Smooth muscle cell (in vitro differentiated cells): Measurements from ENCODE around the gene RSPH9. TPM values are rescaled to one million over a fixed set of nuclear protein-coding genes. Genes with fewer than 3 reads are reported as not detected.

Experiments
- DNase-seq: peaks from one replicate; lab custom pipeline; 2025; ENCODE audit not compliant: unreplicated experiment; lab: John Stamatoyannopoulos, UW
- H2AFZ ChIP-seq: fragments of 200-600 bp; sonication (generic); 2 replicates; pipeline ENCODE4 v1.6.0; 2016; ENCODE audit warnings: antibody characterized with exemption, low read depth, mild to moderate bottlenecking
- H3F3A ChIP-seq: fragments of 200-600 bp; sonication (generic); 2 replicates; pipeline ENCODE4 v1.6.0; 2017; ENCODE audit warnings: antibody characterized with exemption, low read depth
- H3K27ac ChIP-seq: fragments of 200-600 bp; sonication (generic); 2 replicates; pipeline ENCODE4 v1.5.1; 2016; ENCODE audit warnings: low read depth, mild to moderate bottlenecking
- H3K27me3 ChIP-seq: fragments of 200-600 bp; sonication (generic); 2 replicates; pipeline ENCODE4 v1.6.1; 2016; ENCODE audit warnings: low read depth, mild to moderate bottlenecking
- H3K36me3 ChIP-seq: fragments of 200-600 bp; sonication (generic); 2 replicates; pipeline ENCODE4 v1.5.1; 2016; ENCODE audit warnings: low read depth
- H3K4me1 ChIP-seq: fragments of 200-600 bp; sonication (generic); 2 replicates; pipeline ENCODE4 v1.5.1; 2016; ENCODE audit warnings: low read depth
- H3K4me2 ChIP-seq: fragments of 200-600 bp; sonication (generic); 2 replicates; pipeline ENCODE4 v1.6.0; 2016; ENCODE audit warnings: mild to moderate bottlenecking
- H3K4me3 ChIP-seq: fragments of 200-600 bp; sonication (generic); 2 replicates; pipeline ENCODE4 v1.5.1; 2016; ENCODE audit warnings: mild to moderate bottlenecking
- H3K79me2 ChIP-seq: fragments of 200-600 bp; sonication (generic); 2 replicates; pipeline ENCODE4 v1.6.0; 2016; ENCODE audit warnings: low read depth, mild to moderate bottlenecking
- H3K9ac ChIP-seq: fragments of 200-600 bp; sonication (generic); 2 replicates; pipeline ENCODE4 v1.6.0; 2016; ENCODE audit warnings: low read depth
- H3K9me3 ChIP-seq: fragments of 200-600 bp; sonication (generic); replicated peaks from 2 replicates; pipeline ENCODE4 v1.5.1; 2016; ENCODE audit warnings: low read depth
- H4K20me1 ChIP-seq: fragments of 200-600 bp; sonication (generic); 2 replicates; pipeline ENCODE4 v1.6.0; 2016; ENCODE audit warnings: low read depth
- CTCF ChIP-seq: fragments of 200-600 bp; sonication (generic); IDR thresholded peaks from 2 replicates; pipeline ENCODE4 v1.5.1; 2017; ENCODE audit warnings: borderline replicate concordance, mild to moderate bottlenecking, antibody characterized with exemption; ENCODE audit not compliant: insufficient read depth, poor library complexity, severe bottlenecking
- WGBS: methylation state at CpG from one replicate; pipeline ENCODE4 v1.1.7; 2016; ENCODE audit warnings: low lambda C conversion rate; 5-methylcytosine and 5-hydroxymethylcytosine counted together
- polyA plus RNA-seq: library from polyadenylated mRNA; unstranded; fragments of >200 nt; fragmentation: Nextera tagmentation; extraction: Ambion mirVana; gene quantifications from 2 replicates; pipeline ENCODE4 v1.2.1, GENCODE V29; 2016
- total RNA-seq: library from RNA; depleted of rRNA; stranded (reverse); fragments of >200 nt; gene quantifications from 2 replicates; pipeline ENCODE4 v1.2.3, GENCODE V29; 2014

The RSPH9 gene
- total and polyA plus RNA-seq, 2 experiments from 2014 or later = 1.9 to 2.5 TPM

GRCh38 chr6:43687079-43687436, 42.2 kb downstream of the RSPH9 start:
- peak overlapping the region; percentile 86 for H3K4me3 ChIP-seq
- H3K4me1 ChIP-seq = peaks cover 13% of the 10 kb centered on the region
- no peaks in the 10 kb centered on the region for H3K27me3 ChIP-seq
- TF ChIP-seq CTCF = no peak
- no peaks in the 10 kb centered on the region for H3F3A ChIP-seq
- WGBS = 7% methylated on average over 10 of the region's 10 CpGs
- H3K79me2 ChIP-seq = peaks cover 54% of the 10 kb centered on the region
- H3K9me3 ChIP-seq = no peaks in the 10 kb centered on the region
- peaks cover 40% of the 10 kb centered on the region for H4K20me1 ChIP-seq
- H3K9ac ChIP-seq = peak overlapping the region; percentile 87
- no peaks in the 10 kb centered on the region for H3K36me3 ChIP-seq
- peak overlapping the region; percentile 93 for H3K4me2 ChIP-seq
- peak overlapping the region; percentile 79 for H3K27ac ChIP-seq
- no peak for DNase-seq
- H2AFZ ChIP-seq = peak overlapping the region; percentile 65

GRCh38 chr6:43687437-43688347, 42.9 kb downstream of the RSPH9 start, which contains the start of gene MRPS18A:
TSS of gene MRPS18A (minus strand) at chr6:43687791. CDS start at chr6:43687779, 12 bp downstream.
- peak within 1 kb of the TSS; percentile 79 for H3K27ac ChIP-seq
- H4K20me1 ChIP-seq = peaks cover 34% of the 10 kb centered on the region
- peaks cover 49% of the 10 kb centered on the region for H3K79me2 ChIP-seq
- H3F3A ChIP-seq = no peaks in the 10 kb centered on the region
- peaks cover 13% of the 10 kb centered on the region for H3K4me1 ChIP-seq
- peak within 1 kb of the TSS; percentile 86 for H3K4me3 ChIP-seq
- peak within 1 kb of the TSS; percentile 65 for H2AFZ ChIP-seq
- no peak for TF ChIP-seq CTCF
- H3K9me3 ChIP-seq = no peaks in the 10 kb centered on the region
- H3K36me3 ChIP-seq = no peaks in the 10 kb centered on the region
- no peaks in the 10 kb centered on the region for H3K27me3 ChIP-seq
- H3K9ac ChIP-seq = peak within 1 kb of the TSS; percentile 87
- DNase-seq = peak; percentile 26
- H3K4me2 ChIP-seq = peak within 1 kb of the TSS; percentile 93
- 10% methylated on average over 35 of the region's 43 CpGs for WGBS

GRCh38 chr6:43689421-43689820, 44.6 kb downstream of the RSPH9 start:
- WGBS = 88% methylated on average over 2 of the region's 2 CpGs
- no peak overlapping the region for H3K4me3 ChIP-seq
- TF ChIP-seq CTCF = no peak
- no peaks in the 10 kb centered on the region for H3K36me3 ChIP-seq
- no peak overlapping the region for H3K9ac ChIP-seq
- H3K4me2 ChIP-seq = no peak overlapping the region
- H3K79me2 ChIP-seq = peaks cover 35% of the 10 kb centered on the region
- H3K27ac ChIP-seq = no peak overlapping the region
- DNase-seq = no peak
- peaks cover 13% of the 10 kb centered on the region for H3K4me1 ChIP-seq
- H3K27me3 ChIP-seq = no peaks in the 10 kb centered on the region
- H3K9me3 ChIP-seq = no peaks in the 10 kb centered on the region
- H3F3A ChIP-seq = no peaks in the 10 kb centered on the region
- no peak overlapping the region for H2AFZ ChIP-seq
- peaks cover 16% of the 10 kb centered on the region for H4K20me1 ChIP-seq
